ENCODE results near the gene NINJ2. TPM values are rescaled to one million over a fixed set of nuclear protein-coding genes. Genes with fewer than 3 reads are reported as not detected.
"Not testable (repeated sequence)": the region's sequence is repeated elsewhere in the genome, so short reads cannot be mapped to it uniquely, and the experiment has no call there.

NINJ2 gene
- total RNA-seq, 1 experiment from 2014 or later = 0.24 TPM

DNA sequence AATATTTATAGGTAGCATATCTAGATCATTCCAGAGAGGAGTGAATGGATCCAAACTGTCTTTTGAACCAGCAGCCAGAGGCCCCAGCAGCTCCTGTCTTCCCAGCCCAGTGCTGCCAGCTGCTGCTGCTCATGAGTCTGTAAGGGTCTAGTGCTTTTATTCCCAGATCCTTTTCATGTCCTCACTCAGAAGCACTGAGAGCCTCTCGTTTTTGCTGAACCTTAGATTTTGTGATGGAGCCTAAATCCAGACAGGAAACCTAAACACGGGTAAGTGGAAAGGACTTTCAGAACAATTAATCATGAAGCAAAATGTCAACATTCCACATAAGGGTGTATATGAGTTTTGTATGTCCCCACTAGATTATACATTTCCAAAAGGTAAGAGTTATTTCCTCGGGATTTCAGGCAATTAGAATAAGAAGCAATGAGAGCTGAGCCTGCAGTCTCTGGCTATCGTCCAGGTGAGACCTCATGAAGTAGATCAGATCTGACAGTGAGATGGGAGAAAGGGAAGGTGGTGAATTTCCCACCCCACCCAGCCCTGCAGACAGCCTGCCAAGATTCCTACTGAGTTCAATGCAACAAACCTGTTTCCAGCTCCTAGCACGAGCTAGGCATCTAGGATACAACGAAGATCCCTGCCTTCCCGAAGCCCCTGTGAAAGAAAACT is 84.4 kb downstream of the NINJ2 start:
- peak overlapping the region in 1 of 3 experiments; percentile 96; a peak in 2 of 7 replicates for H3K27ac Mint-ChIP-seq
- no peaks in the 10 kb centered on the region; a peak in 1 of 7 replicates for H3K36me3 Mint-ChIP-seq (ENCODE audit: insufficient read depth in 1 of 3, low read depth in 3 of 3)
- H3K4me1 ChIP-seq (ENCODE audit: insufficient read depth, low read length) = peaks cover 2% of the 10 kb centered on the region; the same call in 1 of the 2 replicates
- no peak overlapping the region for H4K91ac ChIP-seq (ENCODE audit: insufficient read length, low read depth, low read length)
- no CpG with 5 or more reads among the region's 7 CpGs for WGBS (ENCODE audit: extremely low coverage, insufficient read length, low lambda C conversion rate)
- no peaks in the 10 kb centered on the region for H3K9me3 ChIP-seq (ENCODE audit: control insufficient read depth, low read depth, low read length)
- H2BK5ac ChIP-seq (ENCODE audit: insufficient read length, low read length) = no peak overlapping the region
- H4K20me1 ChIP-seq (ENCODE audit: control insufficient read depth, insufficient read depth, insufficient read length) = no peaks in the 10 kb centered on the region
- no peaks in the 10 kb centered on the region for H3K79me1 ChIP-seq (ENCODE audit: insufficient read depth, low read depth, low read length, poor library complexity, severe bottlenecking)
- no peak overlapping the region for H4K8ac ChIP-seq (replicated peaks; ENCODE audit: insufficient read length, low read depth, low read length)
- H3K9ac ChIP-seq (ENCODE audit: extremely low read depth, insufficient read length, low read length) = no peak overlapping the region
- peaks cover 10% of the 10 kb centered on the region for H3K27me3 Mint-ChIP-seq (ENCODE audit: low read depth)
- H3K4me3 Mint-ChIP-seq = no peak overlapping the region; a peak in 1 of 5 replicates
- DNase-seq = no peak
- no peak overlapping the region for H3K4me2 ChIP-seq (ENCODE audit: insufficient read depth, insufficient read length, low read length)
- H3K27me3 ChIP-seq (ENCODE audit: insufficient read depth, low read length) = no peaks in the 10 kb centered on the region
- peaks cover 24 to 40% of the 10 kb centered on the region in 2 experiments for H3K4me1 Mint-ChIP-seq
- no peak overlapping the region for H3K14ac ChIP-seq (ENCODE audit: insufficient read depth, low read length)
- H3T11ph ChIP-seq (ENCODE audit: low read length) = no peak overlapping the region
- H2AFZ ChIP-seq (ENCODE audit: low read length) = no peak overlapping the region
- H2AK5ac ChIP-seq (ENCODE audit: insufficient read length, low read length) = no peak overlapping the region
- no peak overlapping the region for H4K5ac ChIP-seq (ENCODE audit: insufficient read length, low read depth, low read length)
- H3K23me2 ChIP-seq (ENCODE audit: insufficient read length, low read depth, low read length, poor library complexity, severe bottlenecking) = no peaks in the 10 kb centered on the region
- no peak overlapping the region for H3K56ac ChIP-seq (ENCODE audit: insufficient read length, low read depth, low read length)
- no peaks in the 10 kb centered on the region for H3K79me2 ChIP-seq (ENCODE audit: insufficient read depth, low read length)
- H3K18ac ChIP-seq (ENCODE audit: insufficient read length, low read depth, low read length) = no peak overlapping the region
- no peak overlapping the region for H3K27ac ChIP-seq (ENCODE audit: insufficient read length, low read depth, low read length)
- H3K23ac ChIP-seq (ENCODE audit: insufficient read length, low read depth, low read length) = no peak overlapping the region
- TF ChIP-seq, protein P1, sequence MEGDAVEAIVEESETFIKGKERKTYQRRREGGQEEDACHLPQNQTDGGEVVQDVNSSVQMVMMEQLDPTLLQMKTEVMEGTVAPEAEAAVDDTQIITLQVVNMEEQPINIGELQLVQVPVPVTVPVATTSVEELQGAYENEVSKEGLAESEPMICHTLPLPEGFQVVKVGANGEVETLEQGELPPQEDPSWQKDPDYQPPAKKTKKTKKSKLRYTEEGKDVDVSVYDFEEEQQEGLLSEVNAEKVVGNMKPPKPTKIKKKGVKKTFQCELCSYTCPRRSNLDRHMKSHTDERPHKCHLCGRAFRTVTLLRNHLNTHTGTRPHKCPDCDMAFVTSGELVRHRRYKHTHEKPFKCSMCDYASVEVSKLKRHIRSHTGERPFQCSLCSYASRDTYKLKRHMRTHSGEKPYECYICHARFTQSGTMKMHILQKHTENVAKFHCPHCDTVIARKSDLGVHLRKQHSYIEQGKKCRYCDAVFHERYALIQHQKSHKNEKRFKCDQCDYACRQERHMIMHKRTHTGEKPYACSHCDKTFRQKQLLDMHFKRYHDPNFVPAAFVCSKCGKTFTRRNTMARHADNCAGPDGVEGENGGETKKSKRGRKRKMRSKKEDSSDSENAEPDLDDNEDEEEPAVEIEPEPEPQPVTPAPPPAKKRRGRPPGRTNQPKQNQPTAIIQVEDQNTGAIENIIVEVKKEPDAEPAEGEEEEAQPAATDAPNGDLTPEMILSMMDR (conservative IDR thresholded peaks at IDR 0.05) = no peak
- no peak overlapping the region for H2BK12ac ChIP-seq (ENCODE audit: insufficient read length, low read depth, low read length)
- no peak overlapping the region for H2BK15ac ChIP-seq (ENCODE audit: low read depth, low read length)
- no peak overlapping the region for H2BK20ac ChIP-seq (ENCODE audit: low read depth, low read length, poor library complexity, severe bottlenecking)
- no peak overlapping the region for H3K4ac ChIP-seq (ENCODE audit: low read depth, low read length)
- no peak overlapping the region for H2BK120ac ChIP-seq (ENCODE audit: low read depth, low read length, poor library complexity, severe bottlenecking)
- H3K9me3 Mint-ChIP-seq = peaks cover 2 to 6% of the 10 kb centered on the region in 2 experiments; a peak in 2 of 5 replicates

DNA sequence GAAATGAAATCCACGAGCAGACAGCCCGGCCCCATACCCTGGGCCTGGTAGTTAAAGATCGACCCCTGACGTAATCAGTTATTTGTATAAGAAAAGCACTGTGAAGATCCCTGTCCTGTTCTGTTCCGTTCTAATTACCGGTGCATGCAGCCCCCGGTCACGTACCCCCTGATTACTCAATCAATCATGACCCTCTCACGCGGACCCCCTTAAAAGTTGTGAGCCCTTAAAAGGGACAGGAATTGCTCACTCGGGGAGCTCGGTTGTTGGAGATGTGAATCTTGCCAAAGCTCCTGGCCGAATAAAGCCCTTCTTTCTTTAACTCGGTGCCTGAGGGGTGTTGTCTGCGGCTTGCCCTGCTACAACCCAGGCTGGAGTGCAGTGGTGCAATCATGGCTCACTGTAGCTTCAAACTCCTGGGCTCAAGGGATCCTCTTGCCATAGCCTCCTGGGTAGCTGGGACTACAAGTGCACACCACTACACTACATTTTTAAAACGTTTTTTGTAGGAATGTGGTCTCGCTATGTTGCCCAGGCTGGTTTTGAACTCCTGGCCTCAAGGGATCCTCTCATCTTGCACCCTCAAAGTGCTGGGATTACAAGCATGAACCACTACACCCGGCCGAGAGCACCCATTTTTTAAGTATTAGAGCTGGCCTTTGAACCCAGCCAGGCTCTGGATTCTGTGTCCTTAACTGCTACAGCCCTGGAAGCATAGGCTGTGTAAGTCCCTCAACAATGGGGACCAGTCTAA is 85.1 kb downstream of the NINJ2 start:
- not testable (repeated sequence) for H3K9ac ChIP-seq (ENCODE audit: extremely low read depth, insufficient read length, low read length); DNase-seq; H3K4me2 ChIP-seq (ENCODE audit: insufficient read depth, insufficient read length, low read length); H3K4me3 Mint-ChIP-seq; H3K79me1 ChIP-seq (ENCODE audit: insufficient read depth, low read depth, low read length, poor library complexity, severe bottlenecking); H3T11ph ChIP-seq (ENCODE audit: low read length); H3K56ac ChIP-seq (ENCODE audit: insufficient read length, low read depth, low read length); H3K27ac ChIP-seq (ENCODE audit: insufficient read length, low read depth, low read length); H4K8ac ChIP-seq (replicated peaks; ENCODE audit: insufficient read length, low read depth, low read length); H2BK20ac ChIP-seq (ENCODE audit: low read depth, low read length, poor library complexity, severe bottlenecking); H3K9me3 ChIP-seq (ENCODE audit: control insufficient read depth, low read depth, low read length); H4K20me1 ChIP-seq (ENCODE audit: control insufficient read depth, insufficient read depth, insufficient read length); H2BK15ac ChIP-seq (ENCODE audit: low read depth, low read length); H2AK5ac ChIP-seq (ENCODE audit: insufficient read length, low read length); H3K4ac ChIP-seq (ENCODE audit: low read depth, low read length); H3K36me3 Mint-ChIP-seq (ENCODE audit: insufficient read depth in 1 of 3, low read depth in 3 of 3); H4K5ac ChIP-seq (ENCODE audit: insufficient read length, low read depth, low read length); H3K4me1 ChIP-seq (ENCODE audit: insufficient read depth, low read length); H3K9me3 Mint-ChIP-seq; H3K18ac ChIP-seq (ENCODE audit: insufficient read length, low read depth, low read length); H3K79me2 ChIP-seq (ENCODE audit: insufficient read depth, low read length); H2BK12ac ChIP-seq (ENCODE audit: insufficient read length, low read depth, low read length); H3K23ac ChIP-seq (ENCODE audit: insufficient read length, low read depth, low read length); H2AFZ ChIP-seq (ENCODE audit: low read length); H4K91ac ChIP-seq (ENCODE audit: insufficient read length, low read depth, low read length); H3K27me3 ChIP-seq (ENCODE audit: insufficient read depth, low read length); H2BK5ac ChIP-seq (ENCODE audit: insufficient read length, low read length); H3K23me2 ChIP-seq (ENCODE audit: insufficient read length, low read depth, low read length, poor library complexity, severe bottlenecking); H3K14ac ChIP-seq (ENCODE audit: insufficient read depth, low read length); H2BK120ac ChIP-seq (ENCODE audit: low read depth, low read length, poor library complexity, severe bottlenecking)
- Mint-ChIP-seq H3K27ac (peak overlapping the region in 1 of 3 experiments; percentile 32; a peak in 1 of 7 replicates), H3K27me3 (ENCODE audit: low read depth) (peaks cover 10% of the 10 kb centered on the region), H3K4me1 (peaks cover 24 to 40% of the 10 kb centered on the region in 2 experiments)
- WGBS (ENCODE audit: extremely low coverage, insufficient read length, low lambda C conversion rate) = no CpG with 5 or more reads among the region's 19 CpGs

Measured in H9 (cell line).